HG03060 (cell line): ENCODE measurements around the gene WNT8A.

ENCODE experiments used
- ATAC-seq: cut with Tn5 transposase; IDR thresholded peaks from one replicate; pipeline ENCODE4 v1.9.1; 2021; ENCODE audit warnings: low read depth, moderate number of reproducible peaks; ENCODE audit not compliant: unreplicated experiment

The WNT8A gene

GRCh38 chr5:138082033-138082432 is 1.8 kb upstream of the WNT8A start:
- no peak for ATAC-seq

DNA sequence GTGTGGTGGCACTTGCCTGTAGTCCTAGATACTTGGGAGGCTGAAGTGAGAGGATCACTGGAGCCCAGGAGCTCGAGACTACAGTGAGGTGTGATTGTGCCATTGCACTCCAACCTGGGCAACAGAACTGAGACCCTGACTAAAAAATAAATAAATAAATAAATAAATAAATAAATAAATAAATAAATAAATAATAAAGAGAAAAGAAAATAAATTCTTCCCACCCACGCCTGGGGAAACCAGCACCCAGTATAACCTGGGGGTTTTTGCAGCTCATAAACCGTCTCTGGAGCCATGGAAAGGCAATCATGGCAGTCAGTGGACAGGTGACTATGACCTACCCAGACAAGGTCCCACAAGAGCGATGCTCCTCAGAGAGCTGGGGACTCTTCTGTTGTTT is 7.9 kb downstream of the WNT8A start:
- no peak for ATAC-seq

DNA sequence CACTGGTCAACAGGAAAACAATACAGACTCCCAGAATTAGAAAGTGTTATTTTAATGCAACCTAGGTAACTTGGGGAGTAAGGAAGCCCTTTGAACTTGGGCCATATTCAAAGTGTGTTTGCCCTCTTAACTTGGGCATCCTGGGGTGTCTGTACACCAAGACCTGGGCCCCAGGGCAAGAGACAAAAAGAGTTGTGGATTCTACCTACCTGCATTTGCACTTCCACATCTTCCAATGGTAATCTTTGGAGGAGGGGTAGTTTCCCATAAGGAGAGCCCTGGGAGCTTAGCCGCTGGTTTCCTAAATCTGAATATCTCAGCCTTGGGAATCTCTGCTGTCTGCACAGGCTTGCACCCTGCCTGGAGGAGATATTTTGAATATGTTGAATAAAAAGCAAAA is 8.5 kb downstream of the WNT8A start:
- ATAC-seq = no peak

- ATAC-seq = no peak
These were observed 9.2 kb downstream of the WNT8A start for GRCh38 chr5:138093036-138093435.

GRCh38 chr5:138095100-138095907 is 11.5 kb downstream of the WNT8A start:
- no peak for ATAC-seq

DNA sequence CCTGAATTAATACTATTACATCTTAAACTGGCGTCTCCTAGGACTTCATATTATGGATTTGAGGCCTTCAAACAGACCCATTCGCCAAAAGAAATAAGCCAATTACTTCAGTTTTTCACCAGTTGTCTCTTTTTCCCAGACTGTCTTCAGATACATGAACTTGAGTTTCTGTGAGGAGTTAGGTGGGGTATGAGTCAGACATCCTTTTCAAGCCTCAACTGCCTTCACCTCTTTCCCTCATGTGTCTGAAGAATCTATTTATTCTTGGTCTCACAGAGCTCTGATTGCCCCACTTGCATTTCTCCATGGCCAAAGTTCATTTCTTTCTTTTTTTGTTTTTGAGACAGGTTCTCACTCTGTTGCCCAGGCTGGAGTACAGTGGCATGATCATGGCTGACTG is 12.5 kb downstream of the WNT8A start:
- ATAC-seq = no peak

GRCh38 chr5:138096997-138097828 is 13.4 kb downstream of the WNT8A start:
- no peak for ATAC-seq

- ATAC-seq = no peak
These were observed 18.9 kb downstream of the WNT8A start for GRCh38 chr5:138102454-138103318.

- no peak for ATAC-seq
These were observed 19.4 kb downstream of the WNT8A start for GRCh38 chr5:138103319-138103637.

GRCh38 chr5:138105709-138106108 is 21.9 kb downstream of the WNT8A start:
- ATAC-seq = no peak

- no peak for ATAC-seq
These were observed 23.4 kb downstream of the WNT8A start for GRCh38 chr5:138107213-138107612.

GRCh38 chr5:138109463-138110265 is 25.8 kb downstream of the WNT8A start:
- no peak for ATAC-seq

DNA sequence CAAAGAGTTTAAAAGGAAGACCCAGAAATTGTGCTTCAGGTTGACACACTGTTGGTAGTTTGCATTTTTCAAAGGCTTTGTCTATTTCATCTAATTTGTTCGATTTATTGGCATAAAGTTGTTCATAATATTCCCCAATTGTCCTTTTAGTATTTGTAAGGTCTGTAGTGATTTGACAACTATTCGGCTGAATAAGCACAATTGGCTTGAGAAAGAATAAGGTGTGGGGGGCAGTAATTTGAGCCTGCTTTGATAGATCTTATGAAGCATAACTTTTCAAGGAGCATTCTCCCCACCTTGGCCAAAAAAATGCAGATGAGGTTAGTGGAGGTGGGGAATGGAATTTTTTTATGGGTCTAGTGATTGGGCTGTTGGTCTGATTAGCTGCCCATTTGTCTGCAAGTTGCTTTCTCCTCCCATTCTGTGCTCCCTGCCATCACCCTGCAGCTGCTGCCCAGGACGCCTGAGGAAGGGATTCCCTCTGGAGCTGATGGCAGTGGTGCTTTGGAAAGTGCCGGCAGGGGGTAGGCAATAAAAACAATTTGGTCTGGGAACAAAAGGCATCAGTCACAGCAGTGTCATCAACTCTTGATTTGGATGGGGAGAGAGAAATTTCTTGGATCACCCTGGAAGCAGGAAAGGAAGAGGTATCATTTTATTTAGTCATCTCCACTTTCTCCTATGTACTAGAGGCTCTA is 26.6 kb downstream of the WNT8A start:
- no peak for ATAC-seq

GRCh38 chr5:138111181-138111580 is 27.3 kb downstream of the WNT8A start:
- ATAC-seq = no peak

DNA sequence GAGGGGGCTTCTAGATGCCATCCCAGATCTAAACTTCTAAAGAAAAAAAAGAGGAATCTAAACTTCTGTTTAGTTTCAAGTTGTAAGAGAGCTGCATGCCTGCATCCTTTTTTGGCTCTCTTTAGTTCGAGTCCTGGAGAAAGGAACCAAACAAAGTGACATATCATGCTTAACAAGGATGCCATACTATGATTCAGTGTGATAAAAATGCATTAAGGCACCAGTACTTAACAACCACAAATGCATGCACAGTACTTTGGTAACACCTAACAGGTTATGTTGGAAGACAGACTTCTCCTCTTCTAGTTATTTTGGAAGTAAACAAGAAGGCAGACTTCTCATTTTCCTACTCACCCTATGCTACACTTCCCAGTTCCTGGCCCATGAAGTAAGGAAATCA is 28.1 kb downstream of the WNT8A start:
- ATAC-seq = no peak

GRCh38 chr5:138115254-138115653 is 31.4 kb downstream of the WNT8A start:
- no peak for ATAC-seq

GRCh38 chr5:138128334-138128733 is 44.5 kb downstream of the WNT8A start:
- ATAC-seq = no peak

DNA sequence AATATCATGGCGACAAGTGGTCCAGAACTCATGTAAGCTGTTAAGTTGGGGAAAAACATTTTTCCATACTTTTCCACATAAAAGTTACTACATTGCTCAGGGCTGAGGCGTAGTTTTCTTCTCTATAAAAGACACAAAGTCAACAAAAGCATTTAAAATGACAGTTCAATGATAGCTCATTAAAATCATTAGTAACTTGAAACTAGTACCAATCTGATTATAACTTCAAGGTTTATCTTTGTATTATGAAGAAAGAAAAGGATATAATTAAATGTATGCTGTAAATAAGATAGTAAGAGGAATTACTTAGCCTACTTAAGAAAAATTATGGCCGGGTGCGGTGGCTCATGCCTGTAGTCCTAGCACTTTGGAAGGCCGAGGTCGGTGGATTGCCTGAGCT is 45.5 kb downstream of the WNT8A start:
- ATAC-seq = no peak

DNA sequence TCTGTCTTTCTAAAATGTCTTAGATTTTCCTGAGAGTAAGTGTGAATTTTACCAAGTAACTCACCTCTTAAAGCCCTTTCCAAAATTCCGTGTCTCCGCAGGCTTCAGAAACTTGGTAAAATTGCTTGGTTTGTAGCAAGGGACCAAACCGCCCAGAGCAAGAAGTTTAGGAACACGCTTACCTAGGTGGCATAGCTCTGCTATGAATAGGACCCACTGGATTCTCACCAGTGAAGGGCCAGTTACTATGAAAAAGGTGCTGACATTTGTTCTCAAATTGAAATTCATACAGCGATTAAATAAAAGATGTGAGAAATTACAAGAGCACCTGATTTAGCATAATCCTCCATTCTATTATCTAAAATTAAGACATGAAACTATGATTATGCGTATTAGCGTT is 48.7 kb downstream of the WNT8A start:
- ATAC-seq = no peak
